Measurements from ENCODE around the gene QRFP.
"Not testable (repeated sequence)": the region's sequence is repeated elsewhere in the genome, so short reads cannot be mapped to it uniquely, and the experiment has no call there.

The QRFP gene

DNA sequence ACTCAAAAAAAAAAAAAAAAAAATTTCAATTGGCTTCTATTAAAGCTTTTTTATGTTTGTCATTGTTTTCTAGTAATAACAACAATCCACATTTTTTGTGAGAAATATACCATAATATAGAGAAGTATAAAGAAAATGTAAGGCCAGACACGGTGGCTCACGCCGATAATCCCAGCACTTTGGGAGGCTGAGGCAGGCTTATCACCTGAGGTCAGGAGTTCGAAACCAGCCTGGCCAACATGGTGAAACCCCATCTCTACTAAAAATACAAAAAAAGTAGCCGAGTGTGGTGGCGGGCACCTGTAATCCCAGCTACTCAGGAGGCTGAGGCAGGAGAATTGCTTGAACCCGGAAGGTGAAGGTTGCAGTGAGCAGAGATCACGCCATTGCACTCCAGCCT lies 48.1 kb downstream of the QRFP start:
- DNase-seq (ENCODE audit: low spot score), result not testable (repeated sequence)

DNA sequence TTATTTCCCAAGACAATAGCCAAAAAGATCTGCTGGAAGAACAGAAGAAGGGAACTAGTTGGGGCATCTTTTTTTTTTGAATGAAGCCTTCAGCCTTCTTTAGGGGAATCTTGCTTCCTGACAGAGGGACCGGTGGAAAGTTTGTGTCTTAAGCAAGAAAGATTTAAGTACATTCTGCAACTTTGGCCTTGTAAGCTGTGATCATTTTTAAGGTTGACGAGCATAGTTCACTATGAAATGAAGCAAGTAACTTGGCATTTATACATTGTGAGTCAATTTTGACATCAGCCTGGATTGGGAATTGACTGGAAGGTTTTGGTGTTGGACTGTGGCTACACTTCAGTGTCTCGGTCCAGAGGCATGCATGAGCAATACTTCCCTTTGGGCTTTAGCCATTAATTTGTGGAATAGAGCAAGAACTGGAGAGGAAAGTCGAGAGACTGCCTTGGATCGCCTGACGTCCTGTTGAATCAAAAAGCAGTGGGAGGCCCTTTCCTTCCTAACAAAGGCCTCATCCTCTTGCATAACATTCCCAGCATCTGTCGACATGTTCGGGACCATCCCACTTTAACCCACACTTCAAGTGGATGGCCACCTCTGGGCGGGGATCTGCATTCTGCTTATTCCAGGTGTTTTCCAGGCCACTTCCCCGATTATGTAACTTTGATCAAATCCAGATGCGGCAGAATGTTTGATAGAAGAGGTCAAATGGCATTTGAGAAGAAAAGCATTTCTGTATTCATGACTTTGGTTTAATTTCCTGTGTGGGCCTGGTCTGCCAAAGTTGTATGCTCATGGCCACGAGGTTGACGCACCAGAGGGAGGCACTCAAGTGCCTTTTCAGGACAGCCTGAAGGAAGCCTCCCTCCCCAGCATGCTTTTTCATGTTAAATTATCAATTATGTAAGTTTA lies 49.0 kb downstream of the QRFP start:
- DNase-seq (ENCODE audit: low spot score), result no peak

DNA sequence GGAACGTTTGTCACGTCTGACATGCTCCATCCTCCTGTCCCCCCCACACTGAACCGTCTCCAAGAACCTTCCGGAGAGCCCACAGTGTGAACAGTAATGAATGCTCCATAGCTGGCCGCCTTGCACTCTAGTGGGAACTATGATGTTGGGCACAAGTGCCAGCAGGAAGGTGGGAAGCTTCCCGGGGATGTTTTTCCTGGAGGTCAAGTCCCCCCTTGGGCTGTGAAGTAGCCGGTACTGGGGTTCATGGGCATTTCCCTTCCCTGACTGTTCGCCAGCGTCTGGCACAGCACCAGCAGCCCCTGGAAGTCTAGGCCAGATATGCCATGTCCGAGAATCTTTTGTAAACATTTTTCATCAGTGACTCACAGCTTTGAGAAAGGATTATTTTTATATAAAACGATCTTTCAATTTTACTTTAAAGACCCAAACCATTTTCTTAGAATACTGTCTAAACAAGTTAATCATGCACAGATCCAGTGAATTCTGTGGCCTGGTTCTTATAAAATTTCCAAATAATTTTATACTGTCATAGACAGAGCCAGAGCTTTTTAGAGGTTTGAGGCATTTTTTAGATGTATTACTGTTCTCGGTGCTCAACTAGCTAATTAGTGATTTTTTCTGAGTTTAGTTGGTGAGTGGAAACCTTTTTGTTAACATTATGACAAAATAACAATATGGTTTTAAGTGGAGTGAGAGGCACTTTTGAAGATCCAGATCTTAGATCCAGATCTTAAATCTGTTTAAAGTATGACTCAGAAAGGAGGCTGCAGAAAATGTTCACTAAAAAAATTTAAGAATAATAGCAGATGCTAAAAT lies 49.9 kb downstream of the QRFP start:
- DNase-seq (ENCODE audit: low spot score), result no peak

DNA sequence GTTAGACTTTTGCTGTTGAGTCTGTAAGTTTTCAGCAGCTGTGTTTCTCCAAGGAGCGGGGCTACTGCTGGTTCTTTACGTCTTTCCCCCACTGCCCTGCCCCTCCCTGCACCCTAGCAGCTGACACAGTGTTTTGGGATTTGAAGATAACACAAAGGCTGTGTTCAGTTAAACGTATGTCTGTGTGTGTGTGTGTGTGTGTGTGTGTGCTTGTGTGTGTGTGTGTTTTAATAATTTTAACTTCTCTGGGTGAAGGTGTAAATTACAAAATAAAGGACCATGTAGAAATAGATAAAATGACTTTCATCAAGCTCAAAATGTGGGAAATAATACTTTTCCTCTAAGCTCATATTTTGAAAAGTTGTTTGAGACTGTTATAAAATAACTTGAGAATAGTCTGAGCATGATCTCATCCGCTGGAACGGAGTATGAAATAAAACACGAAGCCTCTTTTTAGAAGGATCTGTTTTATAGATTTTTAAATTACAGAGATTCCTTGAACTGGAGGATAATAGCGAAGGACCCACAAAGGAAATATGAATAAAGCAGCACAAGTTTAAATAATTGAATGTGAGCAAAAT lies 50.6 kb downstream of the QRFP start:
- DNase-seq (ENCODE audit: low spot score), result no peak

- DNase-seq (ENCODE audit: low spot score), result no peak
Measured at GRCh38 chr9:130845254-130845653, 51.4 kb downstream of the QRFP start.

GRCh38 chr9:130844044-130844451 lies 52.6 kb downstream of the QRFP start:
- no peak for DNase-seq (ENCODE audit: low spot score)

DNA sequence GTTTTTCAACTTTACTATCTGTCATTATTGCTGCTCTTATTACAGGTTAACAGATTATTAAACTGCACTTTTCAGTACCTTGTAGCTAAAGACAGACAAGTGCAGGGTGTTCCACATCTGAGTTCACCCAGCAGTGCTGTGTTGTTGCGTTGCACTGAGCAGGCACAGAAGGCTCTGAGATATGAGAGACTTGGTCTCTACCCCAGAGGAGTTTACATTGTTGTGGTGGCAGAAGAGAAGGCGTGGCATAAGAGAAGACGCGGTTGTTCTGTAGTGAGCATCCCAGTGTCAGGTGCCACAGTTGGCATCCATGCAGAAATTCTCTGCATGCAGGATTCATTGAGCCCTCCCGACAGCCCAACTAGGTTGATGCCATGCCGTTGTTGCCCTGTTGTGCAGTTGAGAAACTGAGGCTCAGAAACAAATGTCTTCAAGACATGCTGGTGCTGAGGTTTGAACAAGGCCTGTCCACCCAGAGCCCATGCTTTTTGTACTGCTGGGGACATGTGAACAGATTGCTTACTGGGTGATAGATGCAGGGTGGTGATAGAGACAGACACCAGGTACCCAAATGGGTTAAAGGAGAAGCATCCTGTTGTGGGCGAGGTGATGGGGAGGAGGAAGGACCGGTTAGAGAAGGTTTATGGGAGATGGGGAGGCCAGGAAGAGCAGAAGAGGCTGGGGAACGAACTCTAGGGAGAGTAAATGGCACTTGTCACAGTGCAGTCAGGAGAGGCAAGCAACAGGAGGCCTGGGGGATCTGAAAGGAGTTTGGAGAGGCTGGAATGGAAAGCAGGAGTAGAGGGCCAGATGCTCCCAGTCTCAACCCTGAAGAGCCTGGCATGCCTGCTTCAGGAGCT lies 53.3 kb downstream of the QRFP start:
- DNase-seq (ENCODE audit: low spot score), result no peak

All from cerebellar cortex (tissue), 1 donor.